HS-27A (cell line): ENCODE results near the gene RAMAC.
"Not testable (repeated sequence)": the region's sequence is repeated elsewhere in the genome, so short reads cannot be mapped to it uniquely, and the experiment has no call there.

Experiments
- DNase-seq: peaks from one replicate; pipeline ENCODE4 v3.0.0-alpha.2; 2012; ENCODE audit warnings: low read depth, missing footprints

Gene RAMAC

DNA sequence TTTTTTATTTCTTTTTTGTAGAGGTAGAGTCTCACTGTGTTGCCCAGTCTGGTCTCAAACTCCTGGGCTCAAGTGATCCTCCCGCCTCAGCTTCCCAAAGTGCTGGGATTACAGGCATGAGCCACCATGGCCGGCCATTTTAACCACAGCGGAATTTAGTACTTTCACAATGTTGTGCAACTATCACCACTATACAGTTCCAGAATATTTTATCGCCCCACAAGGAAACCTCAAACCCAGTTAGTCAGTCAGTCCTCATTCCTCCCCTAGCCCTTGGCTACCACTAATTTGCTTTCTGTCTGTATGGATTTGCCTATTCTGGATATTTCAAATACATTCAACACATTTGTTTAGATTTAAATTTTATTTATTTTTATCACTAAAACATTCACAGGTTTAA is 17.9 kb upstream of the RAMAC start:
- no peak for DNase-seq

DNA sequence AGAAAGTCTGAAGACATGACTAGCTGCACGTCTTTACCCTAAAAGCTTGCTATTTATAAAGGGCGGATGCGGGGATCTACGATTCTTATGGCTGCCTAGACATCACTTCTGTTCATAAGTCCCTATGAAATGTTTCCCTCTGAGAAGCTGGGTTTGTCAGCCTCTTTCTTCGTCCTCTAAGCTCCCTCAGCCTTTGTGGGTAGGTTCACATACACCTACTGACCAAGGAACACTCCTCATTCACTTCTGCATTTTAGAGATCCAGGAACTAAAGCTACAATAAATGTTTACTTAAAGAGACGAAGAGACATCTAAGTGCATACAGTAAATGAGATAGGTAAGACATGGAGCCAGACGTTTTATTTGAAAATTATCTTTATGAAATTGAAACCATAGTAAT is 16.7 kb upstream of the RAMAC start:
- no peak for DNase-seq

DNA sequence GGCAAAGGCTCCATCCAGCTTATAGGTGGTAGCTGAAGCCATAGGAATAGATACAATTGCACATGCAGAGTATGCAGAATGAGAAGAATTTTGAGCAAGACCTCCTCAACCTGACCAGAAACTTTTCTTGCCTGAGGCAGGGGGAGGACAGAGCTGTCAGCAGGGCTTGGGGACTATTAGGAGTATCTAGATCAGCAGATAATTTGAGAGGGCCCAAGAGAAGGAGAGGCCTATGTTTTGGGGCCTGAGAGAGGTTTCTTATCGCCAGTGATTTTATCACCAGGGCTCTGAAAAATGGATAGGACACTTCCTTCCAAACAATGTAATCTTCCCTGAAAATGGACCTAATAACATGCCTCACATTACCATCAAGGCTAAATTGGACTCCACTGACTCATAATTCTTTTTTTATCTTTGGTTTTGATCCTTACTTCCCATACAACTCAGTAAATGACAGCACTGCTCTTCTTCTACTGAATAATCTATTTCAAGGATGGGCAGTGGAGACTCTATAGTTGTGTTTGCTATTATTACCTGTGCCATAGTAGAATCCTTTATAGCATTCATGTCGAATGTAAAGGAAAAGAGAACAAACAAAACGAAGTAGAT is 15.8 kb upstream of the RAMAC start:
- DNase-seq, result no peak

DNA sequence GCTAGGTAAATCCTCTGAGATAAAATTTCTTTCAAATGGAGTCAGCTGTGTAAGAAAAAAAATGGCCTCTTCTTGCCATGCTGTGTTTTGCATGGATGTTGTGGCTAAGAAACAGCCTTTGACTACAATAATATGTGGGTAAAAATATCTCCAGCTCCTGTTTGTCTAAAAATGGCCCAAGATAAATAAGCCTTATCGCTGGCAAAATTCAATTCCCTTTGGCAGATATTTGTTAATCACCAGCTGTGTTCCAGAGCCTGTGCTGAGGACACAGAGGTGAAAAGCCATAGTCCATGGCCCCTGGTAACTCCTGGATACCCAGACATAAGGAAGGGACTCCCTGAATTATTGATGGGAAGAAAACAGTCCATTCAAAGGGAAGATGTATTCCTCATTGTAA is 15.3 kb upstream of the RAMAC start:
- DNase-seq, result no peak

DNA sequence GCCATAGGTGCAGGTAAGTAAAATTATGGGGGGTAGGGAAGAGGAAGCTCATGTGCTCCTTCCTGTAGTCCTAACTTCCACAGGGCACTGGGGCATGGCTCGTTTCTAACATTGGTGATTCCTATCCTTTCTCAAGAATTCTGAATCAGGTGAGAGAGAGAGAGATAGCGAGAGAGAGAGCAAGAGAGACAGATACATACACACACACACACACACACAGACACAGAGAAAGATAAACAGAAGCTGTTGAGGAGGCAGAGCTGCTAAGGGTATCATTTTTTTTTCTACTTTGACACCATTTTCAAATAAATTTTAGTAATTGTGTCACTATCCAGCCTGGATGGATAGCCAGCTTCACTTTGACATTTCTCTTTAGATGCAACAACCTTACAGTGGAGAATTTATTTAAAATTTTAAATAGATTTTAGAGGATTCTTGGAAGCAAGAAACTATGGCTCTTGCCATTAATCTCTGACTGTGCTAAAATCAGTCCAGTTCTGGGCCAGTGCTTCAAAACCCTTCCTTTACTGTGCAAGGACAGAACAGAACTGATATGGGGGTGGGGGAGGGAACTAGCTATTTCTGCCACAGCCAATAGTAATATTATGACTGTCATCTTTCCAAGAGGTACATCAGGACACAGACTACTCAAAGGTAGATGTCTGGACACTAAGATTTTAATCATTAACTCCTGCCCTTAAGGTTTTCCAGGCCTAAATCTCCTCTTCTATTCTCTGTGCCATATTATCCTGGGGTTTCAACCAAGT is 14.6 kb upstream of the RAMAC start:
- no peak for DNase-seq

DNA sequence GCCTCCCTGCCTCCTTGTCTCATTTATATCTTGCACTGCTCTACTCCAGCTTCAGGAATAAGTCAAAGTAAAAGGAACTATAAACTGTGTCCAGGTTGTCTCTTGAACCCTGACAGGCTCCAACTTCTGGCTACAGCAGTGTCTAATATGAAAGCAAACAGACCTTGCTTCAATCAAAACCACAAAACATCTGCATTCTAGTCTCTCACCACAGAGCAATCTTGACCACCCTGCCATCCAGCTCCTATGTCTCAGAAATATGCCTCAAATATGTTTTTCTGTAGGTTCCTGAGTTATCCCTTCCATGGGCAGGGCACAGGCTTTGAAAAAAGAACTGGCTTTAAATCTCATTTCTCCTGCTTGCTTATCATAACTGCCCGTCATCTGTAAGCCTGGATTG is 13.0 kb upstream of the RAMAC start:
- no peak for DNase-seq

DNA sequence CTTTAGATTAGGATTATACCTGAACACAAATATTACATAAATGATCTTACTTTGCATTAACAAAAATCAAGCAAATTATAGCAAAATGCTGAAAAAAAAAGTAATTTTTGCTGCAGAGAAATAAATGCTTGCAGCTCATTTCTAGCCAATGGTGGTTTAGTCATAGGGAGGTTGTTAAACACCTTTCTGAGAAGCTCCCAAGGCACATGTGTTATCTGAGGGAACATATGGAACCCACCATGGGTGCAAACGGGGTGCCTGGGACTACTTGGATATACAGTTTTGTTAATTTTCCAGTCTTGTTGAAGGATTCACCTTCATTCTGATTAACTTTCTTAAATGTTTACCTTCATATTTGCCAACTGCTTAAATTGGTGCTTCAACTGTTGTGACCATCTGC is 8.9 kb upstream of the RAMAC start:
- no peak for DNase-seq

DNA sequence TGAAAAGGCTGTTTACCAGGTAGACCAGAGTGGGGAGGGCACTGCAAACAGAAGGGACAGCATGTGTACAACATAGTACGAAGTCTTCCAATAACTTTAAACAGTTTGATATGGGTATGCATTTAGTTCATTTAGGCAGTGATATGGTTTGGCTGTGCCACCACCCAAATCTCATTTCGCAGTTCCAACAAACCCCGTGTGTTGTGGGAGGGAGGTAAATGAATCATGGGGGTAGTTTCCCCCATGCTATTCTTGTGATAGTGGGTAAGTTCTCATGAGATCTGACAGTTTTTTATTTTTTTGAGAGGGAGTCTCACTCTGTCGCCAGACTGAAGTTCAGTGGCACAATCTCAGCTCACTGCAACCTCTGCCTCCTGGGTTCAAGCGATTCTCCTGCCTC is 7.6 kb upstream of the RAMAC start:
- DNase-seq, result no peak

DNA sequence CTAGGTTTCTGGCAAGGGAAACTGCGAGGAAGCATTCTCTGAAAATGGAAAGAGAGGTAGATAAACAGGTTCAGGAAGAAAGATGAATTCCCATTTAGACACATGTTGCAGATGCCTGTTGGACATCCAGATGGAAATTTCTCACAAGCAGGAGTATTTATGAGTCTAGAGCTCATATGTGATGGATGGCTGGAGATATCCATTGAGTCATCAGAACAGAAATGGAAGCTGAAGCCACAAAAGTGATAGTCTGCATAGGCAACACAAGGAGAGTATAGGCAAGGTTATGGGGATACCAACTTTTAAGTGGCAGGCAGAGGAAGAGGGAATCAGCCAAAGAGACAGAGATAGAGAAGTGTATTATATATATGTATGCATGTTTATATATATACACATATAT is 6.3 kb upstream of the RAMAC start:
- no peak for DNase-seq

DNA sequence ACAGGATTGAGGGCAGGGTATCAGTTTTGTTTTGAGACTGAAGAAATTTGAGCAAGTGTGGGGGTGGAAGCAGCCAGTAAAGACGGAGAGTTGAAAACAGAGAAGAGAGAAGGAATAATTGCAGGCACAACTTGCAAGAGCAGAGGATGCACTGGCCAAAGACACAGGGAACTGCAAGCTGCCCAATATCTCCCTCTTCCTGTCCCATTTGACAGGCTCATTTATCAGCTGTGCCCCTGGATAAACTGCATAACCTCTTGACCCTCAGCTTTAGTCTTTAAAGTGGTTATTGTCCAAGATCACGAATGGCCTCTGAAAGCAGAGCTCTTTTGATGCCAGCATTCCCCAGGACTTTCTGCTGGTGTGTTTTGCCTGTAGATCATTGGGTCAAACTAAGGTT is 5.0 kb upstream of the RAMAC start:
- no peak for DNase-seq

DNA sequence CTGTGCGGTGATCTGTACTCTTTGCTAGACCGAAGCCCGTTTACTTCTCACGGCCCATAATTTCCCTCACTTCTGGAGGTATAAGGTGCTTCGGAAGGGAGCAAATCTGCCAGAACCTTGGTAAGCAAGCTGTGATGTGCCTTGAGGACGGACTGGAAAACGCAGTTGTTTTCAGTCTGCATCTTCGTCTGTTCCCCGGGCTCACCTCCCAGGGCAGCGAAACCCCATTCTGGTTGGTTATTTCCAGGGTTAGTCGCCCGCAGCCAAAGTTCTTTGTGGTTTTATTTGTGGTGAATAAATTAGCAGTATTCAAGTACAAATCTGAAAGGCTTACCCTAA is 401 bp downstream of the RAMAC start:
- DNase-seq, result no peak

DNA sequence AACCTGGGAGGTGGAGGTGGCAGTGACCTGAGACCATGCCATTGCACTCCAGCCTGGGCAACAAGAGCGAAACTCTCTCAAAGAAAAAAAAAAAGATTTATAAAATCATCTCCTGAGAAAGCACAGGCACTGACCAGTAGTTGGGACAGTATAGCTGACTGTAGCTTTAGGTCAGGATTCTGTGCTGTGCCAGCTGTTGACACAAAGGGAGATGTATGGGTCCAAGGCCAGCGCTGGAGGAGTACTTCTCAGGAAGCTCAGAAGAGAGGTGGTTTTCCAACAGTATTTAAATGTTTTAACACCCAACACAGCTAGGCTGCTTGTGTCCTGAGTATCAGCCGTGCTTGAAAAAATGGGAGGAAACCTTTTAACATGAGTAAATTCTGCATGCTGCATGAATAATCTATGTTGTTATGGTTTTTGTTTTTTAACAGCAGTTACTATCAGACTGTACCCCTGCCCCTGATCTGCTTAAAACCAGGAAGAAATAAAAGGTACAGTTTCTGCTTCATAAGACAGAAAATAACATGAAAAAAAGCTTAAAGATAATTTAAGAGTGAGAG is 6.5 kb downstream of the RAMAC start:
- no peak for DNase-seq

DNA sequence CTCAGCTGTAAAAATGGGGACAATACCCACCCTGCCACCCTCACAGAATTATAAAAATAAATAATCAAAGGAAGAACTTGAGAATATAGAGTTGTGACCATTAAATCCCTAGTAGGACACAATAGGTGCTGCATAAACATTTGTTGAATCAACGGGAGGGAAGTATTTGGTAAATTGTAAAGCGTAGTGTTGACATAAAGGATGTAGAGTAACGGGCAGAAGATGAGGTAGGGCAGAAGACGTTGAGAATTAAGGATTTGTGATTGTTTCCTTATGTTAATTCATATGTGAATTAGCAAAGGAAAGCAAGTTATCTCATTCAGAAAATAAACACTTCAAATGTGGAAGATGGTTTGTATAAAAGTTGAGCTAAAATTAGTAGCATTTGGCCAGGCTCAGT is 7.1 kb downstream of the RAMAC start:
- DNase-seq, result no peak

DNA sequence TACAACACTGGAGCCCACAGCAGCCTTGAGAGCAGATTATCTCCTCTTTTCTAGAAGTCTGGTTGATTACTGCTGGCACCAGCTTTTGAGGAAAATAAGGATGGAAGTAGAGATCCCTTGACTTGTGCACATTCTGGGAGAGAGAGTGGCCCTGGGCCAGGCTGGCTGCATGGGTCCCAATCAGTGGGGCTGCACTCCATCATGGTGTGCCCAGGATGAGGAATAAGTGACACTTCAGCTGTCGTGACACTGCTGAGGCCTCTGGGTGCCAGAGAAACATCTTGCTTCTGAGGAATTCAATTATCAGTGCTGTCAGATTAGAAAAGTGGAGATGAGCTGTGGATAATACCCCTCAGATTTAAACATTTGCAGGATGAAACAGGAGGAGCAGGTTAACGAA is 9.1 kb downstream of the RAMAC start:
- DNase-seq, result no peak

DNA sequence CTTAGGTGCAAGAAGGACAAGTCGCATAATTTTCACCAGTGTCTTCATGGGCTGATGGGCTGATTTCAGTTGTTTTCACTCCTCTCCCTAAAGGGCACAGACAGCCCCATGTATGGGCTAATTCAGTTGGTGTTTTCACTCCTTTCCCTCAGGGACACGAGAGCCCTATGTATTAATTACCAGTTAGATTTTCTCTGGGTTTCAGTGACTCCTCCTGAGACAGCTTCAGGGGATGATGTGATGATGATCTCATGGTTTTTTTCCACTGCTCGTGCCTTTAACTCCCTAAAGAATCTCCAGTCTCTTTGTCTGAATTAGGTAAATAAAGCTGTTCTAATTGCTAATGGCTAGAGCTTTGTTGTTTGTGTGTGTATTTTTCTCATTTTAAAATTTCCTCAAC is 9.9 kb downstream of the RAMAC start:
- DNase-seq, result no peak

DNA sequence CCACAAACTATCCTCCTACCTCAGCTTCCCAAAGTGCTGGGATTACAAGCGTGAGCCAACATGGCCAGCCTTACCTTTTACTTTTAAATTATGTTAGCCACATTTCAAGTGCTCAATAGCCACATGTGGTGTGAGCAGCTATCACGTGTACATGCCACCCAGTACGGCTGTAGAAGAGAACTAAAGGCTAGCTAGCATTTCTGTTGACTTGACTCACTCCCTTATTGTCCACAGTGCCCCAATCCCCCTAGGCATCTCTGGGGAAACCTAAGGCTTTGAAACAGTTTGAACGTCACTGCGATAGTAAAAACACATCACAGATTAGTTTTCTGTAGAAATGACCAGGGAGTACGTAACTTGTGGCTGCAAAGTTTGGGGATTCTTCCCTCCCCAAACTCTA is 13.4 kb downstream of the RAMAC start:
- no peak for DNase-seq

DNA sequence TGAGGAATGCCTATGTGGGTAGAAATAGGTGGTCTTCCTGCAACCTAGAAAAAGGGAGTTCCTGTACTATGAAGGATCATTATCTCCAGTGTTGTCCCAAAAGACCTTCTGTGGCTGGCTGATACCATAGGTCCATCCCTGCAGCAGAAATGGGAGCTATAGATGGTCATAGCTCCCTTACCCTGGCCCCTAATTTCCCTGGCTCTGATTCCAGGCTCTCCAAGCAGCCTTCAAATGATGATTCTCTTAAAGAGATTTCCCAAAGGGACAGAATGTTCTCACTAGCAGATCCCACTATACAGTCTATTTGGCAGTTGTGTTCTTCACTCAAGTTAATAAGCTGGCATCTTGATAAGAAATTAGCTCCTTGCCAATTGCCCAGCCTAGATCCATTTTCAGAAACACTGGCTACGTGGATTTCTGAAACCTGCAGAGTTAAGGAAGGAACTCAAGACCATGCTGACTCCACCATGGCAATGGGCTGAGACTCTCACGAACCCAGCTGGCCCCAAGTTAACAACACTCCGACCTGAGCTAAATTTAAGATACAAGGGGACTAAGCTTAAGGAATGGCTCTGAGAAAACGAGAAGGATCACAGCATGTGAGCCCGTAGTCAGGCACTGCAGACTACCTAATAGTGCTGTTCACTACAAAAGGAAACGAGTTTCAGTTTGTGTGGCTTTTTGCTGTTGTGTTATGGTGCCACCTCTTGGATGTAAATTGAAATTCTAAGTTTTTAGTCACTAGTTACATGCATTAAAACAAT is 14.1 kb downstream of the RAMAC start:
- peak; percentile 26 for DNase-seq

DNA sequence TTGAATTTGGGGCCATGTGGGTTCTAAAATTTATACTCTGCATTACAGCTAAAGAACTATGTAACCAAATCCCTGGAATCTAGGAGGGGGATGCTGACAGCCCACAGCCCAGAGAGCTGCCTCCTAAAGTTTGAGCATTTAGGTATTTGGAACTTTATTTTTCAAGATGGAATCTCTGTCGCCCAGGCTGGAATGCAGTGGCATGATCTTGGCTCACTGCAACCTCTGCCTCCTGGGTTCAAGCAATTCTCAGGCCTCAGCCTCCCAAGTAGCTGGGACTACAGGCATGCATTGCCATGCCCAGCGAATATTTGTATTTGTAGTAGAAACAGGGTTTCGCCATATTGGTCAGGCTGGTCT is 14.6 kb downstream of the RAMAC start:
- DNase-seq, result not testable (repeated sequence)

DNA sequence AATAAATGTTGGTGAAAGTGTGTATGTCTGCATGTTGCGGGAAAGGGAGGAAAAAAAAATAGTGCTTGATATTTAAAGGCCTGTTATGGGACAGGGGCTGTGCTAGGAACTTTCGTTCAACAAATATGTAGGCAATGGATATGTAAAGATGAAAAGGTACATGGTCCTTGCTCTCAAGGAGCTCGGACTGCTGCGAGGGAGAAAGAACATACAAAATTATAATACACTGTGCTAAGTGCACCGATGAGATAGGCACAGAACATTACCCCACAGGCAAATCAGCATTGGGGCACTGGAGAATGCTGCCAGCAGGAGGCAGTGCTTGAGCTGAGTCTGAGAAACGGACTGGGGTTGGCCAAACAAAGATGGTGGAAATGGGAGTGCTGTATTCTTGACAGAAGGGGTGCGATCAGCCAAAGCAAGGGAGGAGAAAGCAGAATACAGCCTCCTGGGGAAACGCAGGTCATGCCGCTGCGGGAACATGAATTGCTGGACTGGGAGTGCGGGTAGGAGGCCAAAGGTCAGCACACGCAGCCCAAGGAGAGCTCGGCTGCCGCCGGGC is 24.8 kb downstream of the RAMAC start:
- peak; percentile 74 for DNase-seq

DNA sequence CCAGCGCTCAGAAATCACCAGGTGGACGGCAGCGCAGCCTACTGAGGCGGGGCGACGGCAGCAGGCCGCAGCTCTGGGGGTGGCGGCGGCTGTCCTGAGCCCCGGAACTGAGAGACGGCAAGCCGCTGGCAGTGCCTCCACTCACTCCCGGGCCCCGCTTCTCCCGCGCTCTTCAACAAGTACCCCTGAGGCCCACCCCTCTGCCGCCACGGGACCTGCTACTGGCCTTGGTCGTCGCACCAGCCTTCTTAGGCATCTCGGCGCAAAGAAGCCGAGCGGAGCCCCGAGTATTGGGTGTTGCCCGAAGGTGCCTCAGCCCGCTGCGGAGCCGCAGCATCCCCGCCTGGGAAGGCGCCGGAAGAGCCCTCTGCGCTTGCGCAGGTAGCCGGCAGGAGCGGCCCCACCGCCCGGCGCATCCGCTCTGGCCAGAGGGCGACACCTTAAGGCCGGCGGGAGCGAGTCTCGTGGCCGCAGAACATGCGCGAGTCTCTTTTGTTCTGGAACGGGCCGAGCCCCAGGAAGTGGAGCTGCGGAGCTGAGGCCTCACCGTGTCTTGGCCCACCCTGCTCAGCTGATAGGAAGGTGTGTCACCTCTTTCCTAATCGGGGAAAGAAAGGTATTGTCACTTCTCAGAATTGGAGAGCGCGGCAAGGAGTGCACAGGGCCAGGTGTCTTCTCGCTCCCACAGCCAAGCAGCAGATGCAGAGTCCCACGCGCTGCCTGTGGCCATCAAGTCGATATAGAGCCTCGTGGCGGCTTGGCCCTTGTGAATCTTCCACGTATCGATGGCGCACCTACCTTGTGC is 25.5 kb downstream of the RAMAC start, which contains the start of gene C15orf40:
TSS of gene C15orf40 (minus strand) at position 369 of the 805 bp plus-strand sequence. CDS start at position 337, 32 bp downstream.
- peak; percentile 66 for DNase-seq

DNA sequence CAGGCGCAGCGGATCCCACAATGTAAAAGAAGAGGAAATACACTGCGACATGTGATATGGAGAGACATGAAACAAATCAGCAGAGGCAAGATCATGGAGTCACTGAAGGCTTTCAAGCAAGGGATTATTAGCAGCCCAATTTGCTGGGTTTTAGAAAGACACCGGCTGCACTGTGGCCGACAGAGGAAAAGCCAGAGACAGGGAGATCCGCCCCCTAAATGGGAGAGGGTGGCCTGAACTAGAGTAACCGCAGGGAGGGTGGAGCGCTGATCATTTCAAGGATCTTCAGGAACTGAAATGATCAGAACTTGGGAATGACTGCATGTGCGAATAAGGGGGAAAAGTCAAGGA is 26.0 kb downstream of the RAMAC start:
- no peak for DNase-seq

DNA sequence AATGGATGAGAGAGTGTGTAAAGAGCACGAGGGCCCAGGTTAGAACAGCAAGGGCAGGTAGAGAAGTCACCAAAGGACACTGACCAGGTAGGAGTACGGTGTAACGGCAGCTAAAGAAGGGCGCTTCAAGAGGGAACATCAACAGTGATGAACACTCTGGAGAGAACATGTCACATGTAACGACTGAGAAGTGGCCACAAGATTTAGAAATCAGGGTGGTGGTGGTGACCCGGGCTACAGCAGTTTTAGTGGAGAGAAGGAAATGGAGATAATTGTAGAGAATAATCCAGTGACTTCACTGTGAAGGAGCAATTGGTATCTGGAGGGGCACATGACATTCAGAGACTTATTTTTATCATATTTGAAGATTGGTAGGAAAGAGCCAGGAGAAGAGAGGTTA is 26.6 kb downstream of the RAMAC start:
- DNase-seq, result no peak
